Endothelial cell of umbilical vein (primary cell): ENCODE measurements around the gene FILIP1L. TPM values are rescaled to one million over a fixed set of nuclear protein-coding genes. Genes with fewer than 3 reads are reported as not detected.

ENCODE experiments used
- BruUV-seq: library from RNA; stranded (reverse); fragments of 400-500 nt; replicated peaks from 2 replicates; lab custom pipeline; 2021; lab: Mats Ljungman, UMichigan
- CTCF ChIA-PET: fragments of 300-600, 350-600 bp; sonication (Branson Sonifier 250); formaldehyde crosslinking; loops from one replicate; lab custom pipeline; 2021; ENCODE audit warnings: antibody characterized with exemption, inconsistent platforms; lab: Charles Lee
- POLR2A ChIA-PET: fragments of 300-600, 350-600 bp; sonication (Branson Sonifier 250); formaldehyde crosslinking; loops from one replicate; lab custom pipeline; 2021; ENCODE audit warnings: antibody characterized with exemption, inconsistent platforms; lab: Charles Lee
- DNase-seq: peaks from one replicate; pipeline ENCODE4 v3.0.0-alpha.2; 2011; ENCODE audit warnings: low read depth, low spot score
- FAIRE-seq: peaks from 2 replicates; lab custom pipeline; 2011; peaks lifted over from hg19 to GRCh38; lab: Jason Lieb, UNC
- H2AFZ ChIP-seq: 2 replicates; pipeline ENCODE4 v1.6.0; 2012; ENCODE audit warnings: low read depth, low read length, control low read depth, inconsistent platforms
- H3K27ac ChIP-seq: 2 replicates; pipeline ENCODE4 v1.5.1; 2011; ENCODE audit warnings: low read depth, mild to moderate bottlenecking, control low read depth, low read length, moderate library complexity; ENCODE audit not compliant: insufficient read depth
- H3K27me3 ChIP-seq, 2 experiments: 2 replicates each; pipeline versions ENCODE4 v1.6.0 to v1.6.1; 2011; ENCODE audit warnings: low read length in 2 of 2, mixed read lengths in 1 of 2; ENCODE audit not compliant: control insufficient read depth in 2 of 2, insufficient read depth in 2 of 2
- H3K36me3 ChIP-seq, 2 experiments: 2 replicates in 1 of 2; 3 replicates in 1 of 2; pipeline ENCODE4 v1.5.1; 2011; ENCODE audit warnings: low read length in 2 of 2, mild to moderate bottlenecking in 1 of 2, moderate library complexity in 1 of 2; ENCODE audit not compliant: control insufficient read depth in 2 of 2, insufficient read depth in 2 of 2; ENCODE audit errors: extremely low read depth in 1 of 2
- H3K4me1 ChIP-seq: 3 replicates; pipeline ENCODE4 v1.5.1; 2011; ENCODE audit warnings: mild to moderate bottlenecking, low read length; ENCODE audit not compliant: control insufficient read depth, insufficient read depth; ENCODE audit errors: extremely low read depth
- H3K4me2 ChIP-seq: 2 replicates; pipeline ENCODE4 v1.6.1; 2011; ENCODE audit warnings: low read length, control low read depth, mixed read lengths; ENCODE audit not compliant: insufficient read depth
- H3K4me3 ChIP-seq, 3 experiments: fragments of 200-600 bp in 1 of 3; sonication (generic), shearing (Covaris generic) in 1 of 3; replicated peaks in 1 of 3; 2 replicates each; pipeline ENCODE4 v1.5.1; 2011 to 2016; ENCODE audit warnings: control low read depth in 3 of 3, low read length in 3 of 3, mild to moderate bottlenecking in 2 of 3, inconsistent platforms in 1 of 3, low read depth in 1 of 3, moderate library complexity in 1 of 3; ENCODE audit not compliant: insufficient read depth in 1 of 3
- H3K79me2 ChIP-seq: 2 replicates; pipeline ENCODE4 v1.6.0; 2012; ENCODE audit warnings: low read length, inconsistent platforms; ENCODE audit not compliant: control insufficient read depth, insufficient read depth
- H3K9ac ChIP-seq: replicated peaks from 2 replicates; pipeline ENCODE3; 2011; ENCODE audit warnings: low read length, control low read depth; ENCODE audit not compliant: insufficient read depth; ENCODE audit errors: extremely low read depth
- H3K9me1 ChIP-seq: replicated peaks from 3 replicates; pipeline ENCODE4 v1.6.0; 2011; ENCODE audit warnings: mild to moderate bottlenecking, low read length; ENCODE audit not compliant: control insufficient read depth, insufficient read depth; ENCODE audit errors: extremely low read depth
- H3K9me3 ChIP-seq: replicated peaks from 2 replicates; pipeline ENCODE4 v1.5.1; 2012; ENCODE audit warnings: low read length, inconsistent platforms; ENCODE audit not compliant: control insufficient read depth, insufficient read depth
- H4K20me1 ChIP-seq: replicated peaks from 2 replicates; pipeline ENCODE3; 2011; ENCODE audit warnings: mild to moderate bottlenecking, low read length; ENCODE audit not compliant: control insufficient read depth, insufficient read depth; ENCODE audit errors: extremely low read depth
- EZH2 ChIP-seq: IDR thresholded peaks from 2 replicates; pipeline ENCODE4 v1.6.1; 2012; ENCODE audit warnings: borderline replicate concordance, low read depth, mild to moderate bottlenecking, moderate library complexity, low read length, inconsistent platforms; ENCODE audit not compliant: severe bottlenecking
- FOS ChIP-seq: IDR thresholded peaks from 2 replicates; pipeline ENCODE4 v1.6.1; 2011; ENCODE audit warnings: mild to moderate bottlenecking, low read length, moderate library complexity, borderline replicate concordance; ENCODE audit not compliant: insufficient read depth
- GATA2 ChIP-seq: IDR thresholded peaks from 2 replicates; pipeline ENCODE4 v1.7.0; 2011; ENCODE audit warnings: low read depth, mild to moderate bottlenecking, moderate library complexity, mixed read lengths, low read length; ENCODE audit not compliant: insufficient read length, insufficient read depth
- JUN ChIP-seq: IDR thresholded peaks from 2 replicates; pipeline ENCODE4 v1.6.1; 2011; ENCODE audit warnings: borderline replicate concordance, low read depth; ENCODE audit not compliant: insufficient read length, insufficient read depth
- MYC ChIP-seq: IDR thresholded peaks from one replicate; pipeline ENCODE4 v1.6.1; 2011; ENCODE audit warnings: mild to moderate bottlenecking, low read depth, low read length
- POLR2A ChIP-seq: IDR thresholded peaks from 2 replicates; pipeline ENCODE4 v1.6.1; 2012; ENCODE audit warnings: low read depth, mild to moderate bottlenecking, control low read depth, low read length
- POLR2AphosphoS5 ChIP-seq: IDR thresholded peaks from 2 replicates; pipeline ENCODE4 v1.6.1; 2012; ENCODE audit warnings: low read depth, mild to moderate bottlenecking, control low read depth, low read length, moderate library complexity; ENCODE audit not compliant: insufficient read depth
- dilution Hi-C: fragments of 300-500 bp; cut with MboI; formaldehyde crosslinking; loops from one replicate; pipeline ENCODE4 v1.15.0; 2019; ENCODE audit warnings: low sequenced_read_pairs; ENCODE audit not compliant: extremely low pct_ligation_motif_present
- intact Hi-C: fragments of 100-400 bp; cut with micrococcal nuclease; formaldehyde crosslinking; loops from one replicate; pipeline ENCODE4 v1.10.0; 2022
- polyA plus RNA-seq, 4 experiments: library from polyadenylated mRNA; depleted of rRNA in 3 of 4; stranded (reverse) in 3 of 4; unstranded in 1 of 4; fragments of >200 nt; gene quantifications; 2 replicates each; pipeline versions ENCODE4 v1.2.1 to v1.2.3, GENCODE V29; 2011 to 2012; ENCODE audit warnings: missing spikeins in 1 of 4
- total RNA-seq: library from RNA; stranded (reverse); gene quantifications from 2 replicates; pipeline ENCODE4 v1.2.3, GENCODE V29; 2021
- TF ChIP-seq, protein P1 (sequence below): IDR thresholded peaks from 2 replicates; pipeline ENCODE4 v1.6.1; 2011; ENCODE audit not compliant: insufficient read depth, insufficient read length
- TF ChIP-seq, protein P2 (sequence below), 2 donors: IDR thresholded peaks; 1 replicate in 1 of 2; 2 replicates in 1 of 2; pipeline ENCODE4 v1.5.1; 2011; ENCODE audit warnings: low read length in 2 of 2, mild to moderate bottlenecking in 2 of 2, moderate library complexity in 2 of 2, control low read depth in 1 of 2, inconsistent platforms in 1 of 2, low read depth in 1 of 2; ENCODE audit not compliant: insufficient read depth in 1 of 2; ENCODE audit errors: extremely low read depth in 1 of 2

FILIP1L gene
- total and polyA plus RNA-seq, 2 donors (not counting 3 experiments of a cell fraction or from before 2014, with no cell fraction given) = 26.0 to 29.9 TPM

GRCh38 chr3:99843590-99844258 is 270.6 kb downstream of the FILIP1L start:
- ChIA-PET CTCF (interaction anchor here (0.6 to 2.6 kb wide), 77 partner anchors 9 to 748 kb away, joined by 3 to 238 read pairs (median 5); partner anchors contain the start of genes CMSS1 and TBC1D23), POLR2A (interaction anchor here (0.8 to 1.0 kb wide), 2 partner anchors 10 to 410 kb away, joined by 3 read pairs; no protein-coding TSS in a partner anchor)
- H3K9me1 ChIP-seq = no peaks in the 10 kb centered on the region
- H3K9me3 ChIP-seq = no peaks in the 10 kb centered on the region
- peaks cover 14% of the 10 kb centered on the region for H3K4me1 ChIP-seq
- FAIRE-seq (no peak), DNase-seq (peak; percentile 51)
- BruUV-seq = no TSS peak
- no peak overlapping the region for H3K4me3 ChIP-seq
- H3K27me3 ChIP-seq = no peaks in the 10 kb centered on the region
- no peak overlapping the region for H3K27ac ChIP-seq
- no peaks in the 10 kb centered on the region for H3K36me3 ChIP-seq
- H3K4me2 ChIP-seq = no peak overlapping the region
- no peak overlapping the region for H2AFZ ChIP-seq
- dilution Hi-C loops (no loop called here), intact Hi-C loops (loop anchor here (1.0 to 2.0 kb wide), 3 partner anchors 197 to 411 kb away; no protein-coding TSS in a partner anchor)
- TF ChIP-seq POLR2A (no peak), GATA2 (no peak), POLR2AphosphoS5 (no peak), MYC (no peak), JUN (no peak), FOS (no peak), EZH2 (no peak)
- TF ChIP-seq, protein P1, sequence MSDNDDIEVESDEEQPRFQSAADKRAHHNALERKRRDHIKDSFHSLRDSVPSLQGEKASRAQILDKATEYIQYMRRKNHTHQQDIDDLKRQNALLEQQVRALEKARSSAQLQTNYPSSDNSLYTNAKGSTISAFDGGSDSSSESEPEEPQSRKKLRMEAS = no peak
- TF ChIP-seq, protein P2, sequence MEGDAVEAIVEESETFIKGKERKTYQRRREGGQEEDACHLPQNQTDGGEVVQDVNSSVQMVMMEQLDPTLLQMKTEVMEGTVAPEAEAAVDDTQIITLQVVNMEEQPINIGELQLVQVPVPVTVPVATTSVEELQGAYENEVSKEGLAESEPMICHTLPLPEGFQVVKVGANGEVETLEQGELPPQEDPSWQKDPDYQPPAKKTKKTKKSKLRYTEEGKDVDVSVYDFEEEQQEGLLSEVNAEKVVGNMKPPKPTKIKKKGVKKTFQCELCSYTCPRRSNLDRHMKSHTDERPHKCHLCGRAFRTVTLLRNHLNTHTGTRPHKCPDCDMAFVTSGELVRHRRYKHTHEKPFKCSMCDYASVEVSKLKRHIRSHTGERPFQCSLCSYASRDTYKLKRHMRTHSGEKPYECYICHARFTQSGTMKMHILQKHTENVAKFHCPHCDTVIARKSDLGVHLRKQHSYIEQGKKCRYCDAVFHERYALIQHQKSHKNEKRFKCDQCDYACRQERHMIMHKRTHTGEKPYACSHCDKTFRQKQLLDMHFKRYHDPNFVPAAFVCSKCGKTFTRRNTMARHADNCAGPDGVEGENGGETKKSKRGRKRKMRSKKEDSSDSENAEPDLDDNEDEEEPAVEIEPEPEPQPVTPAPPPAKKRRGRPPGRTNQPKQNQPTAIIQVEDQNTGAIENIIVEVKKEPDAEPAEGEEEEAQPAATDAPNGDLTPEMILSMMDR (IDR thresholded peaks at IDR 0.05; ENCODE audit: extremely low read depth in 1 of 2, insufficient read depth in 1 of 2, low read depth in 1 of 2, low read length in 2 of 2) = no peak
- H3K79me2 ChIP-seq = peaks cover 20% of the 10 kb centered on the region
- no peak overlapping the region for H3K9ac ChIP-seq
- H4K20me1 ChIP-seq = no peaks in the 10 kb centered on the region
